Skeletal muscle satellite cell (primary cell): ENCODE data around the gene NRAP. TPM values are rescaled to one million over a fixed set of nuclear protein-coding genes. Genes with fewer than 3 reads are reported as not detected.
A peak's percentile ranks its signal among the peaks of the same experiment; 100 is the strongest.

Experiments used
- H3K27me3 ChIP-seq: 2 replicates; pipeline ENCODE4 v1.7.0; 2013; ENCODE audit warnings: low read length; ENCODE audit not compliant: control insufficient read depth, insufficient read depth
- H3K36me3 ChIP-seq: 2 replicates; pipeline ENCODE4 v1.7.0; 2013; ENCODE audit warnings: mild to moderate bottlenecking, control low read depth, low read length; ENCODE audit not compliant: insufficient read depth
- H3K4me1 ChIP-seq: 2 replicates; pipeline ENCODE4 v1.7.0; 2013; ENCODE audit warnings: low read length; ENCODE audit not compliant: control insufficient read depth, insufficient read depth
- H3K4me2 ChIP-seq: 2 replicates; pipeline ENCODE4 v1.7.0; 2013; ENCODE audit warnings: mild to moderate bottlenecking, low read length
- H3K4me3 ChIP-seq: 2 replicates; pipeline ENCODE4 v1.7.0; 2013; ENCODE audit warnings: low read length
- H3K9ac ChIP-seq: 2 replicates; pipeline ENCODE4 v1.7.0; 2013; ENCODE audit warnings: mild to moderate bottlenecking, low read depth, low read length, moderate library complexity
- H3K9me3 ChIP-seq: replicated peaks from 2 replicates; pipeline ENCODE4 v1.7.0; 2013; ENCODE audit warnings: mild to moderate bottlenecking, control low read depth, low read length
- total RNA-seq: library from RNA; depleted of rRNA; stranded (reverse); fragments of >200 nt; gene quantifications from 2 replicates; pipeline ENCODE4 v1.2.3, GENCODE V29; 2012; rRNA removed

The NRAP gene
- total RNA-seq: not detected in 2 replicates

GRCh38 chr10:113663908-113664307 lies at the start of gene NRAP:
NRAP (minus strand) TSS chr10:113664041; CDS start chr10:113663882, 159 bp downstream.
- no peak within 1 kb of the TSS for H3K9ac ChIP-seq
- no peak within 1 kb of the TSS for H3K4me3 ChIP-seq
- no peaks in the 10 kb centered on the region for H3K9me3 ChIP-seq
- H3K27me3 ChIP-seq: no peaks in the 10 kb centered on the region
- peaks cover 5% of the 10 kb centered on the region for H3K4me1 ChIP-seq
- H3K4me2 ChIP-seq: no peak within 1 kb of the TSS
- H3K36me3 ChIP-seq: no peaks in the 10 kb centered on the region

- Histone ChIP-seq H3K9ac (no peak overlapping the region), H3K4me1 (peaks cover 15% of the 10 kb centered on the region), H3K4me2 (no peak overlapping the region), H3K9me3 (no peaks in the 10 kb centered on the region), H3K4me3 (no peak overlapping the region), H3K36me3 (peaks cover 13% of the 10 kb centered on the region), H3K27me3 (no peaks in the 10 kb centered on the region)
Observed at GRCh38 chr10:113713640-113713982, 49.8 kb upstream of the NRAP start.

DNA sequence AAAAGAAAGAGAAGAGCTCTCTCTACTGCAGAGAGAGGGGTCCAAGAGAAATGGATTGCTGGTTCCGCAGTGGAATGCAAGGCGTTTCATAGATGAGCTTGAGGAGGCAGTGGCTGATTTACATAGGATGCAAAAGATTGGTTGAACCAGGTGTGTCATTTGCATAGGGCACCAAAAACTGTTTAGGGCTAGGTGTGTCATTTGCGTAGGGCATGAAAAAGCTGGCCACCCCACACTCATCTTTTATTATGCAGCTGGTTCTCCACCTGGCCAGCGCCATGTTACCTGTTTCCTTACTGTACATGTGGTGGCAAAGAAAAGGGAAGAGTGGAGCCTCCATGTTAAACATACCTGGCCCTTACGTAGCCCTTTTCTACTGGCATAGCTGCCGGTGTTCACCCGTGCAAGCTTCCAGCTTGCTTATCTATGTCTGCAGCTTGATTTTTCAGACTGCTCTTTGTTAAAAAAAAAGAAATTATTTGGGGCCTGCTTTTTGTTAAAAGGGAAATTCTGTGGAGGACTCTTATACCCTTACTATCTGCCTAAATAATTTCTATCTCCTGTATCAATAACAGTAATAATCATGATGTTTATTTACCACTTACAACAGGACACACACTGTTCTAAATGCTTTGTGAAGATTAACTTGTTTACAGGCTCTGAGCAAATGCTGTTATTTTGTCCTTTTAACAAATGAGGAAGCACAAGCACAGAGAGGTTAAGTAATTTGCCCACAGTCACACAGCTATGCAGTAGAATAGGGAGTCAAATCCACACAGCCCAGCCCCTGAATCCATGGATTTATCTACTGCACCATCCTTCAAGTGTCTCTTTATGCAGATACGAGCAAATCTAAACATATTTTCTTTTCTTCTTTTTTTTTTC lies 49.2 kb upstream of the NRAP start:
- no peak overlapping the region for H3K4me3 ChIP-seq
- H3K4me1 ChIP-seq: peaks cover 15% of the 10 kb centered on the region
- no peak overlapping the region for H3K4me2 ChIP-seq
- peaks cover 13% of the 10 kb centered on the region for H3K36me3 ChIP-seq
- no peaks in the 10 kb centered on the region for H3K9me3 ChIP-seq
- H3K27me3 ChIP-seq: no peaks in the 10 kb centered on the region
- no peak overlapping the region for H3K9ac ChIP-seq

GRCh38 chr10:113712024-113712423 lies 48.2 kb upstream of the NRAP start:
- no peak overlapping the region for H3K4me3 ChIP-seq
- no peaks in the 10 kb centered on the region for H3K27me3 ChIP-seq
- no peaks in the 10 kb centered on the region for H3K9me3 ChIP-seq
- H3K9ac ChIP-seq: no peak overlapping the region
- no peak overlapping the region for H3K4me2 ChIP-seq
- H3K4me1 ChIP-seq: peaks cover 15% of the 10 kb centered on the region
- peaks cover 13% of the 10 kb centered on the region for H3K36me3 ChIP-seq

GRCh38 chr10:113711142-113711541 lies 47.3 kb upstream of the NRAP start:
- Histone ChIP-seq H3K36me3 (peaks cover 13% of the 10 kb centered on the region), H3K4me2 (no peak overlapping the region), H3K27me3 (no peaks in the 10 kb centered on the region), H3K4me1 (peaks cover 15% of the 10 kb centered on the region), H3K9ac (no peak overlapping the region), H3K4me3 (no peak overlapping the region), H3K9me3 (no peaks in the 10 kb centered on the region)

- Histone ChIP-seq H3K9ac (no peak overlapping the region), H3K9me3 (no peaks in the 10 kb centered on the region), H3K36me3 (peaks cover 9% of the 10 kb centered on the region), H3K4me3 (no peak overlapping the region), H3K4me1 (peaks cover 15% of the 10 kb centered on the region), H3K4me2 (peak overlapping the region; percentile 49), H3K27me3 (no peaks in the 10 kb centered on the region)
Observed at GRCh38 chr10:113709221-113709838, 45.5 kb upstream of the NRAP start.

DNA sequence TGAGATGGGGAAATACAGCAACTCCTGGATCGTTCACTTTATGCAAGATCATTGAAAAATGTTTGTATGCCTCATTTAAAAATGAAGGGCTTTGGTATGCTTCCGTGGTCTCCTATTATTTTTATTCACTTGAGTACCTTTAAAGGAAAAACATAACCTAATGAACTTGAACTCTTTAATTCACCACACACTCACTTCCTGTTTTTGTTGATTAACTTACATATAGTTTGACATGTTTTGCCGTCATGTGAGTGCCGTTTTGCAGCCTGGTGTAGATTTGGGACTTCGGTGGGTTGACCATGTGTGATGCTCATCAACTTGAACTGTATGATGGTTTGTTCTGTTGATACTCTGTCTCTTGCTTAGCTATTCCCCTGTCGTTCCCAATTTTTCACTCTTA lies 44.8 kb upstream of the NRAP start:
- H3K9ac ChIP-seq: no peak overlapping the region
- H3K27me3 ChIP-seq: no peaks in the 10 kb centered on the region
- no peaks in the 10 kb centered on the region for H3K9me3 ChIP-seq
- peaks cover 9% of the 10 kb centered on the region for H3K36me3 ChIP-seq
- no peak overlapping the region for H3K4me3 ChIP-seq
- peaks cover 15% of the 10 kb centered on the region for H3K4me1 ChIP-seq
- no peak overlapping the region for H3K4me2 ChIP-seq

DNA sequence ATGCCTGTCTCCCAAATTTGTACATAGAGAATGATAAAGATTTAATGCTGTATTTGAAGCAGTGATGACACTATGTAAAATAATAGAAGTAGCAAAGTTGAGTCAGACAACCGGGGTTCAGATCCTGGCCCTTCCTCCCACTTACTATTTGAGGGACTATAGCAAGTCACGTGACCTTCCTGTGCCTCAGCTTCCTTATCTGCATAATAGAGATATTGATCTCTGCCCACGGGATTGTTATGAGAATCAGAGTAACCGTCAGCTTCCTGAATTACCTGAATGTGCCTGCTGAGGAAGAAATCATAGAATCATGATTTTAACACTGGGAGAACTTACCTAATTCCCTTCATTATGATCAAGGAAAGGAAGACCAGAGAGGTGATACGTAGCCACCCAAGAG lies 42.8 kb upstream of the NRAP start:
- peaks cover 15% of the 10 kb centered on the region for H3K4me1 ChIP-seq
- no peaks in the 10 kb centered on the region for H3K9me3 ChIP-seq
- no peak overlapping the region for H3K4me3 ChIP-seq

GRCh38 chr10:113705344-113705652 lies 41.5 kb upstream of the NRAP start:
- no peak overlapping the region for H3K4me3 ChIP-seq
- no peaks in the 10 kb centered on the region for H3K9me3 ChIP-seq
- no peaks in the 10 kb centered on the region for H3K27me3 ChIP-seq
- H3K4me2 ChIP-seq: no peak overlapping the region
- H3K9ac ChIP-seq: no peak overlapping the region
- peaks cover 15% of the 10 kb centered on the region for H3K4me1 ChIP-seq
- no peaks in the 10 kb centered on the region for H3K36me3 ChIP-seq

More for the DNA sequence above, 42.8 kb upstream of the NRAP start:
- no peak overlapping the region for H3K9ac ChIP-seq
- H3K27me3 ChIP-seq: no peaks in the 10 kb centered on the region
- no peak overlapping the region for H3K4me2 ChIP-seq
- peaks cover 5% of the 10 kb centered on the region for H3K36me3 ChIP-seq

GRCh38 chr10:113704637-113705343 lies 40.9 kb upstream of the NRAP start:
- H3K36me3 ChIP-seq: peaks cover 5% of the 10 kb centered on the region
- no peaks in the 10 kb centered on the region for H3K27me3 ChIP-seq
- H3K4me1 ChIP-seq: peaks cover 11% of the 10 kb centered on the region
- H3K4me2 ChIP-seq: no peak overlapping the region
- no peak overlapping the region for H3K9ac ChIP-seq
- H3K4me3 ChIP-seq: no peak overlapping the region
- no peaks in the 10 kb centered on the region for H3K9me3 ChIP-seq

- Histone ChIP-seq H3K27me3 (no peaks in the 10 kb centered on the region), H3K9ac (no peak overlapping the region), H3K4me3 (no peak overlapping the region), H3K4me1 (no peaks in the 10 kb centered on the region), H3K9me3 (peaks cover 1% of the 10 kb centered on the region), H3K4me2 (no peak overlapping the region), H3K36me3 (peaks cover 15% of the 10 kb centered on the region)
Observed at GRCh38 chr10:113697595-113697994, 33.8 kb upstream of the NRAP start.
